GM19025 (cell line): ENCODE data around the gene PRPF40B.

Experiments
- ATAC-seq: cut with Tn5 transposase; IDR thresholded peaks from one replicate; pipeline ENCODE4 v1.9.1; 2021; ENCODE audit warnings: mild to moderate bottlenecking, low read depth, moderate library complexity; ENCODE audit not compliant: unreplicated experiment

PRPF40B gene

GRCh38 chr12:49654715-49655114 lies 31.4 kb downstream of the PRPF40B start:
- no peak for ATAC-seq

GRCh38 chr12:49655595-49656236 lies 32.4 kb downstream of the PRPF40B start:
- ATAC-seq, result no peak

- ATAC-seq, result no peak
Measured at GRCh38 chr12:49658276-49658675, 34.9 kb downstream of the PRPF40B start.

- no peak for ATAC-seq
Measured at GRCh38 chr12:49659753-49660152, 36.4 kb downstream of the PRPF40B start.

- no peak for ATAC-seq
Measured at GRCh38 chr12:49661191-49661590, 37.8 kb downstream of the PRPF40B start.

GRCh38 chr12:49661746-49662145 lies 38.4 kb downstream of the PRPF40B start:
- ATAC-seq, result no peak

GRCh38 chr12:49662998-49663843 lies 39.9 kb downstream of the PRPF40B start:
- ATAC-seq, result peak; percentile 77

- ATAC-seq, result no peak
Measured at GRCh38 chr12:49664167-49664566, 40.8 kb downstream of the PRPF40B start.

- ATAC-seq, result peak; percentile 50
Measured at GRCh38 chr12:49664591-49665239, 41.4 kb downstream of the PRPF40B start.

GRCh38 chr12:49665384-49665783 lies 42.0 kb downstream of the PRPF40B start:
- ATAC-seq, result no peak

GRCh38 chr12:49666176-49666575 lies 42.8 kb downstream of the PRPF40B start:
- no peak for ATAC-seq

- no peak for ATAC-seq
Measured at GRCh38 chr12:49667325-49668090, 44.1 kb downstream of the PRPF40B start.

GRCh38 chr12:49669796-49670195 lies 46.4 kb downstream of the PRPF40B start:
- no peak for ATAC-seq

- no peak for ATAC-seq
Measured at GRCh38 chr12:49671031-49671765, 47.8 kb downstream of the PRPF40B start.

GRCh38 chr12:49672301-49673217 lies 49.2 kb downstream of the PRPF40B start:
- ATAC-seq, result no peak

- ATAC-seq, result no peak
Measured at GRCh38 chr12:49673446-49674317, 50.3 kb downstream of the PRPF40B start.

- no peak for ATAC-seq
Measured at GRCh38 chr12:49674318-49674981, 51.1 kb downstream of the PRPF40B start.
